ENCODE results near the gene UBE2L3.

GRCh38 chr22:21642584-21643448 lies 75.3 kb downstream of the UBE2L3 start:
- TF ChIP-seq CTCF (tag by site-specific recombination; IDR thresholded peaks at IDR 0.05) = peak; percentile 61
- TF ChIP-seq ZBTB17 (tag by site-specific recombination; IDR thresholded peaks at IDR 0.05) = peak; percentile 61; the same call in 1 of the 2 replicates

Measured in HEK293 (cell line).